ENCODE data around the gene DLAT. TPM values are rescaled to one million over a fixed set of nuclear protein-coding genes. Genes with fewer than 3 reads are reported as not detected.

Gene DLAT
- polyA plus RNA-seq, 2 of the 4 experiments (the other 2 are of a cell fraction), result 32.5 to 42.8 TPM

GRCh38 chr11:112096194-112096593, 71.0 kb downstream of the DLAT start (continued):
- TF ChIP-seq EP300 (IDR thresholded peaks at IDR 0.05), result no peak
- TF ChIP-seq ESRRA (IDR thresholded peaks at IDR 0.05; ENCODE audit: borderline replicate concordance, low read length), result no peak

DNA sequence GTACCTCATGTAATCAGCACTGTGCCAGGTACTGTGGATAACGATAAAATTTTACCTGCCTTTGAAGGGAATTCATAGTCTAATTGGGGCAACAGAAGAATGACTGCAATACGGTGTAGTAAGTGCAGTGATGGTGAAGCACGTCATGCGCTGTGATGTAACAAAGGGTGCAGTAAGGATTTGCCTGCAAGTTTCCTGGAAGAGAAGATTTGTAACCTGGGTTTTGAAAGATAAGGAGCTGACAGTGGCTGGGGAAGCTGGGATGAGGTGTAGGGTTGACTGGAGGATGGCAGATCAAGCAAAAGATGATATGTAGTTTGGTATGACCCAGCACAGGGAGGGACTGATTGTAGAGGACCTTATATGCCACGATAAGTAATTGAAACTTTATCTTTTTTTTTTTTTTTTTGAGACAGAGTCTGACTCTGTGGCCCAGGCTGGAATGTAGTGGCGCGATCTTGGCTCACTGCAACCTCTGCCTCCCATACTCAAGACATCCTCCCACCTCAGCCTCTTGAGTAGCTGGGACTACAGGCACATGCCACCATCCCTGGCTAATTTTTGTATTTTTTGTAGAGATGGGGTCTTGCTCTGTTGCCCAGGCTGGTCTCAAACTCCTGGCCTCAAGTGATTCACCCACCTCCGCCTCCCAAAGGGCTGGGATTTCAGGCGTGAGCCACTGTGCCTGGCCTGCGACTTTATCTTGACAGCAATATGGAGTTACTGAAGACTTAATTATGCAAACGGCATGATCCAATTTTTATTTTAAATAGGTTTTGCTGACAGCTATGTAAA, 72.7 kb downstream of the DLAT start:
- POLR2A ChIA-PET, result no interaction called here
- WGBS (ENCODE audit: missing lambda C conversion rate), result 93% methylated on average over 11 of the region's 11 CpGs
- no peaks in the 10 kb centered on the region for H3K4me1 ChIP-seq
- DNase-seq (ENCODE audit: low read depth in 1 of 2, low spot score in 1 of 2) (no peak), FAIRE-seq (no peak), ATAC-seq (no peak)
- CTCF ChIA-PET, result interaction anchor here (0.8 to 2.0 kb wide), 3 partner anchors 15 to 78 kb away, joined by 4 to 5 read pairs (median 5); partner anchors contain the start of gene BCO2
- no peak overlapping the region for H3K4me2 ChIP-seq
- H3K27ac ChIP-seq, result no peak overlapping the region
- H3K4me3 ChIP-seq, result no peak overlapping the region
- H3K9me3 ChIP-seq, result no peaks in the 10 kb centered on the region
- TF ChIP-seq SMC3 (IDR thresholded peaks at IDR 0.05), result no peak
- TF ChIP-seq, protein P1, sequence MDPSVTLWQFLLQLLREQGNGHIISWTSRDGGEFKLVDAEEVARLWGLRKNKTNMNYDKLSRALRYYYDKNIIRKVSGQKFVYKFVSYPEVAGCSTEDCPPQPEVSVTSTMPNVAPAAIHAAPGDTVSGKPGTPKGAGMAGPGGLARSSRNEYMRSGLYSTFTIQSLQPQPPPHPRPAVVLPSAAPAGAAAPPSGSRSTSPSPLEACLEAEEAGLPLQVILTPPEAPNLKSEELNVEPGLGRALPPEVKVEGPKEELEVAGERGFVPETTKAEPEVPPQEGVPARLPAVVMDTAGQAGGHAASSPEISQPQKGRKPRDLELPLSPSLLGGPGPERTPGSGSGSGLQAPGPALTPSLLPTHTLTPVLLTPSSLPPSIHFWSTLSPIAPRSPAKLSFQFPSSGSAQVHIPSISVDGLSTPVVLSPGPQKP (IDR thresholded peaks at IDR 0.05; ENCODE audit: low read depth, low read length), result no peak
- TF ChIP-seq USF2 (IDR thresholded peaks at IDR 0.05), result no peak
- TF ChIP-seq HOXB5 (CRISPR knock-in tag; IDR thresholded peaks at IDR 0.05), result no peak
- TF ChIP-seq NFE2L2 (conservative IDR thresholded peaks at IDR 0.05; ENCODE audit: low read length), result no peak
- TF ChIP-seq EHF (CRISPR knock-in tag; IDR thresholded peaks at IDR 0.05), result no peak
- no peak for TF ChIP-seq JUNB (IDR thresholded peaks at IDR 0.05)
- no peak for TF ChIP-seq EHMT2 (IDR thresholded peaks at IDR 0.05; ENCODE audit: low read depth)
- no peak for TF ChIP-seq E2F6 (IDR thresholded peaks at IDR 0.05; ENCODE audit: borderline replicate concordance, low read depth)
- TF ChIP-seq TP53 (CRISPR knock-in tag; IDR thresholded peaks at IDR 0.05), result no peak
- no peak for TF ChIP-seq RCOR1 (IDR thresholded peaks at IDR 0.05; ENCODE audit: low read depth, low read length)
- TF ChIP-seq, protein P2, sequence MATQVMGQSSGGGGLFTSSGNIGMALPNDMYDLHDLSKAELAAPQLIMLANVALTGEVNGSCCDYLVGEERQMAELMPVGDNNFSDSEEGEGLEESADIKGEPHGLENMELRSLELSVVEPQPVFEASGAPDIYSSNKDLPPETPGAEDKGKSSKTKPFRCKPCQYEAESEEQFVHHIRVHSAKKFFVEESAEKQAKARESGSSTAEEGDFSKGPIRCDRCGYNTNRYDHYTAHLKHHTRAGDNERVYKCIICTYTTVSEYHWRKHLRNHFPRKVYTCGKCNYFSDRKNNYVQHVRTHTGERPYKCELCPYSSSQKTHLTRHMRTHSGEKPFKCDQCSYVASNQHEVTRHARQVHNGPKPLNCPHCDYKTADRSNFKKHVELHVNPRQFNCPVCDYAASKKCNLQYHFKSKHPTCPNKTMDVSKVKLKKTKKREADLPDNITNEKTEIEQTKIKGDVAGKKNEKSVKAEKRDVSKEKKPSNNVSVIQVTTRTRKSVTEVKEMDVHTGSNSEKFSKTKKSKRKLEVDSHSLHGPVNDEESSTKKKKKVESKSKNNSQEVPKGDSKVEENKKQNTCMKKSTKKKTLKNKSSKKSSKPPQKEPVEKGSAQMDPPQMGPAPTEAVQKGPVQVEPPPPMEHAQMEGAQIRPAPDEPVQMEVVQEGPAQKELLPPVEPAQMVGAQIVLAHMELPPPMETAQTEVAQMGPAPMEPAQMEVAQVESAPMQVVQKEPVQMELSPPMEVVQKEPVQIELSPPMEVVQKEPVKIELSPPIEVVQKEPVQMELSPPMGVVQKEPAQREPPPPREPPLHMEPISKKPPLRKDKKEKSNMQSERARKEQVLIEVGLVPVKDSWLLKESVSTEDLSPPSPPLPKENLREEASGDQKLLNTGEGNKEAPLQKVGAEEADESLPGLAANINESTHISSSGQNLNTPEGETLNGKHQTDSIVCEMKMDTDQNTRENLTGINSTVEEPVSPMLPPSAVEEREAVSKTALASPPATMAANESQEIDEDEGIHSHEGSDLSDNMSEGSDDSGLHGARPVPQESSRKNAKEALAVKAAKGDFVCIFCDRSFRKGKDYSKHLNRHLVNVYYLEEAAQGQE (IDR thresholded peaks at IDR 0.05), result no peak
- TF ChIP-seq FOSB (CRISPR knock-in tag; IDR thresholded peaks at IDR 0.05), result no peak
- TF ChIP-seq PBX3 (IDR thresholded peaks at IDR 0.05), result no peak
- TF ChIP-seq PHF8 (IDR thresholded peaks at IDR 0.05; ENCODE audit: borderline replicate concordance, low read depth), result no peak
- TF ChIP-seq KDM5A (IDR thresholded peaks at IDR 0.05), result no peak
- TF ChIP-seq POLR2A (IDR thresholded peaks at IDR 0.05; ENCODE audit: low read length), result no peak
- no peak for TF ChIP-seq EP300 (IDR thresholded peaks at IDR 0.05)
- TF ChIP-seq ZSCAN20 (CRISPR knock-in tag; IDR thresholded peaks at IDR 0.05), result no peak
- TF ChIP-seq HOXB13 (CRISPR knock-in tag; IDR thresholded peaks at IDR 0.05; ENCODE audit: low read depth), result no peak

All from A549 (cell line).